ENCODE measurements around the gene OR2A14. TPM values are rescaled to one million over a fixed set of nuclear protein-coding genes. Genes with fewer than 3 reads are reported as not detected.
"Not testable (repeated sequence)": the region's sequence is repeated elsewhere in the genome, so short reads cannot be mapped to it uniquely, and the experiment has no call there.

The OR2A14 gene, protein sequence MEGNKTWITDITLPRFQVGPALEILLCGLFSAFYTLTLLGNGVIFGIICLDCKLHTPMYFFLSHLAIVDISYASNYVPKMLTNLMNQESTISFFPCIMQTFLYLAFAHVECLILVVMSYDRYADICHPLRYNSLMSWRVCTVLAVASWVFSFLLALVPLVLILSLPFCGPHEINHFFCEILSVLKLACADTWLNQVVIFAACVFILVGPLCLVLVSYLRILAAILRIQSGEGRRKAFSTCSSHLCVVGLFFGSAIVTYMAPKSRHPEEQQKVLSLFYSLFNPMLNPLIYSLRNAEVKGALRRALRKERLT
- not detected in 2 replicates for total RNA-seq (2014; rRNA removed; shearing (Covaris generic); ENCODE audit: low replicate concordance)

DNA sequence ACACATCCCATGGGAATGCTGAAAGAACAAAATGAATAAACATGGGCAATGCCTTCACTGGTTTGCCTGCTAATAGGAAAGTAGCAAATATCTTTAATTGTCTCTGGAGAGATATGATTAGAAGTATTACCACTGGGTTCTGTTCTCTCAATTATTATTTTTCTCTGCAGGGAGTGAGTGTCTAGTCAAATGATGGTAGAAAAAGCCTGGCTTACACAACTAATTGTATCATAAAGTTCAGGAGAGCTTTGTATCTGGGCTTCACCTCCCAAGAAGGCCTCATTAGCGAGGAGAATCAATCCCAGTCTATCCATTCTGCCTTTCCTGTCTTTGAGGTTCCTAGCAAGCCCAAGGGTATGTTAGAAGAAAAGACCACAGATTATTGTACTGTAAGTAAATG, at the start of gene OR2A14:
TSS of gene OR2A14 (plus strand) at position 301 of the 400 bp plus-strand sequence. CDS start 5,937 bp downstream, outside the sequence.
- Histone ChIP-seq H3K36me3 (no peaks in the 10 kb centered on the region), H3K9me3 (no peaks in the 10 kb centered on the region), H3K4me3 (no peak within 1 kb of the TSS), H3K27me3 (no peaks in the 10 kb centered on the region)
- no peak for DNase-seq

GRCh38 chr7:144074374-144074773, 48.6 kb upstream of the OR2A14 start:
- no peaks in the 10 kb centered on the region for H3K9me3 ChIP-seq
- no peaks in the 10 kb centered on the region for H3K36me3 ChIP-seq
- DNase-seq = no peak
- no peaks in the 10 kb centered on the region for H3K27me3 ChIP-seq
- H3K4me3 ChIP-seq = no peak overlapping the region

DNA sequence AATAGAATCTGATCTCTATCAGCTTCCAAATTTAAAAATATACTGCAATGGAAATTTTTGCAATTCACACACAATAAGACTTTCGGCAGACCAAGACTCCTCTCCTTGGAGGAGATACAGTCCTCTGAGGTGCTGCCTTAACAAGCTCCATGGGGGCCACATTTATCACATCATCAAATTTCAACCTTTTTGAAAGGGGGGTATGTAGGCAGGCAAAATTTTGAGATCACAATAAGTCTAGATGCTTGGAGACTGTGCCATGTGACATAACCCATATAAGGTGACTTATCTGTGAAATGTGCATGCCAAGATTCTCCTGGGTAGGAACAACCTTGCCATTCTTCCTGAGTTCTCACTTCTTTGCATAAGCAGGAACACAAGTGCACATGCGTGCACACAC, 37.0 kb upstream of the OR2A14 start, which contains the start of gene OR2A12:
TSS of gene OR2A12 (plus strand) at position 301 of the 400 bp plus-strand sequence. CDS start 8,830 bp downstream, outside the sequence.
- Histone ChIP-seq H3K4me3 (no peak within 1 kb of the TSS), H3K9me3 (no peaks in the 10 kb centered on the region), H3K36me3 (no peaks in the 10 kb centered on the region), H3K27me3 (no peaks in the 10 kb centered on the region)
- no peak for DNase-seq

DNA sequence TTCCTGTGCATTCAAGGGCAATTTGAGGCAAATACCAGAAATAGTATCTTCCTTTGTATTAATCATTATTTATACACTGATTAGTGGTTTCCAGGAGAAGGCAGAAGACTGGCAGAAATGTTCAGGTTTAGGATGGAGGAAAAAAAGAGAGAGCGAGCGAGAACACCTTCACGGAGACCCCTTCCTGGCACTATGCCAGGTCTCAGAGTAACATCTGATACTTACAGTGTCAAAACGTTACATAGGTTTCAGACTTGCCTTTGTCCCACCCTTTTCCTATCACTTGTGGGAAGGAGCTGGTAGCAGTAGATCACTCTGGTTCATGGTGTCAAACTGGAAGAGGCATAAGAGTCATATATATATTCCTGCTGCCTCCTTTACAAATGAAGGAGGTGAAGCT, 36.2 kb upstream of the OR2A14 start:
- Histone ChIP-seq H3K27me3 (no peaks in the 10 kb centered on the region), H3K36me3 (no peaks in the 10 kb centered on the region), H3K4me3 (no peak overlapping the region), H3K9me3 (no peaks in the 10 kb centered on the region)
- DNase-seq = no peak

- no peak for DNase-seq
- Histone ChIP-seq H3K36me3 (no peaks in the 10 kb centered on the region), H3K27me3 (no peaks in the 10 kb centered on the region), H3K4me3 (no peak overlapping the region), H3K9me3 (no peaks in the 10 kb centered on the region)
Observed at GRCh38 chr7:144087230-144087629, 35.7 kb upstream of the OR2A14 start.

DNA sequence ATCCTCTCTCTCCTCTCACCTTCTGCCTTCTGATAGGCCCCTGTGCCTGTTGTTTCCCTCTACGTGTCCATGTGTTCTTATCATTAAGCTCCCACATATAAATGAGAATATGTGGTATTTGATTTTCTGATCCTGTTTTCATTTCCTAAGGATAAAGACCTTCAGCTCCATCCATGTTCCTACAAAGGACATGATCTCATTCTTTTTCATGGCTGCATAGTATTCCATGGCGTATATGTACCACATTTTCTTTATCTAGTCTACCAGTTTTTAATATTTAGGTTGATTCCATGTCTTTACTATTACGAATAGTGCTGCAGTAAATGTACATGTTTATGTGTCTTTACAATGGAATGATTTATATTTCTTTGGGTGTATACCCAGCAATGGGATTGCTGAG, 32.3 kb upstream of the OR2A14 start:
- H3K27me3 ChIP-seq = no peaks in the 10 kb centered on the region
- H3K4me3 ChIP-seq = no peak overlapping the region
- DNase-seq = no peak
- no peaks in the 10 kb centered on the region for H3K36me3 ChIP-seq
- H3K9me3 ChIP-seq = no peaks in the 10 kb centered on the region

GRCh38 chr7:144098776-144099175, 24.2 kb upstream of the OR2A14 start:
- Histone ChIP-seq H3K4me3 (no peak overlapping the region), H3K9me3 (no peaks in the 10 kb centered on the region), H3K36me3 (no peaks in the 10 kb centered on the region), H3K27me3 (no peaks in the 10 kb centered on the region)
- DNase-seq = no peak

DNA sequence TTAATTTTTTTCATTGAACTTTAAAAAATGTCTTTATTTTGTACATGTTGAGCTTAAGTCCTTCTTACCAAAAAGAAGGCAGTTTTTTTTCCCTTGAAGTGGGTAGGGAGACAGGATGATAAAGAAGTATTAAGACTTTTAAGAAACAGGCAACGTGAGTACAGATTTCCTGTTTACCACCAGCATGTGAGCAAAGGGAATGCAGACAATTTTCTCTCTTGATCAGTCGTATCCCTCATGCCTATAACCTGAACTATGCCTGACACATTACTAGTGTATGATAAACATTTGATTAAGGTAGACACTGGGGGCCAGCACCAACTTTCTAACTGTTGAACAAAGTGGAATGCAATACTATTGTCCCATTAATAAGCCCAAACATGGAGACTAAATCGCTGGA, 22.4 kb upstream of the OR2A14 start:
- no peaks in the 10 kb centered on the region for H3K9me3 ChIP-seq
- H3K4me3 ChIP-seq = no peak overlapping the region
- no peak for DNase-seq
- no peaks in the 10 kb centered on the region for H3K36me3 ChIP-seq
- no peaks in the 10 kb centered on the region for H3K27me3 ChIP-seq

GRCh38 chr7:144102041-144102440, 20.9 kb upstream of the OR2A14 start:
- Histone ChIP-seq H3K27me3 (no peaks in the 10 kb centered on the region), H3K9me3 (no peaks in the 10 kb centered on the region), H3K4me3 (no peak overlapping the region), H3K36me3 (no peaks in the 10 kb centered on the region)
- no peak for DNase-seq

GRCh38 chr7:144105211-144105610, 17.8 kb upstream of the OR2A14 start:
- Histone ChIP-seq H3K4me3 (no peak overlapping the region), H3K9me3 (no peaks in the 10 kb centered on the region), H3K36me3 (no peaks in the 10 kb centered on the region), H3K27me3 (no peaks in the 10 kb centered on the region)
- no peak for DNase-seq

- H3K4me3 ChIP-seq = no peak within 1 kb of the TSS
- no peaks in the 10 kb centered on the region for H3K27me3 ChIP-seq
- H3K9me3 ChIP-seq = no peaks in the 10 kb centered on the region
- no peak for DNase-seq
- H3K36me3 ChIP-seq = no peaks in the 10 kb centered on the region
Observed at GRCh38 chr7:144109283-144109682, 13.7 kb upstream of the OR2A14 start, which contains the start of gene OR2A2. Gene OR2A2 (plus strand): TSS chr7:144109583. CDS start chr7:144109583, 0 bp downstream.

DNA sequence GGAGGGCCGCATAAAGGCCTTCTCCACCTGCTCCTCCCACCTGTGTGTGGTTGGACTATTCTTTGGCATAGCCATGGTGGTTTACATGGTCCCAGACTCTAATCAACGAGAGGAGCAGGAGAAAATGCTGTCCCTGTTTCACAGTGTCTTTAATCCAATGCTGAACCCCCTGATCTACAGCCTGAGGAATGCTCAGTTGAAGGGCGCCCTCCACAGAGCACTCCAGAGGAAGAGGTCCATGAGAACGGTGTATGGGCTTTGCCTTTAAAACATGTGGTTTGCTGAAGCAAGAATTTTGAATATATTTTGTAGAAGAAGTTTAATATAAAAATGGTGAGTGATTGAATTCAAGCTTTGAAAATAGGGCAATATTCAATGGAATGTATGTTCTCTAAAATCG, 12.7 kb upstream of the OR2A14 start:
- no peak overlapping the region for H3K4me3 ChIP-seq
- no peaks in the 10 kb centered on the region for H3K27me3 ChIP-seq
- no peak for DNase-seq
- H3K36me3 ChIP-seq = no peaks in the 10 kb centered on the region
- H3K9me3 ChIP-seq = no peaks in the 10 kb centered on the region

DNA sequence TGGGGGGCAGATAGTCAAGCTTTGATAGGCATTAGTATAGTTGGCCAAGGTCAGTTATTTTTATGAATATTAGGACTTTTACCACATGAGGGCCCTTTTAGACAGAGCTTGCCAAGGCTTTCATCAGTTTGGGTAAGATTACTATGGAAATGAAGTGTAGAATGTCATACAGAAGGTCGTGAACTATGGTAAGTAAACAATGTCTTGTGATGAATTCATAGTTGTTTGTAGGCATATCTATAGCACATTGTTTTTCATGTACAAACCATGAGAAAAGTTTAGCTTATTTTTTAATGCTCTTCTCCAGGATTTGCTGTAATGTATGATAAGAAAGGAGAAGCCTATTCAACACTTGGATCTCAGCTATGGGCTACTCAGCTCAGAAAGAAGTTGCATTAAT, 9.3 kb upstream of the OR2A14 start:
- Histone ChIP-seq H3K27me3 (no peaks in the 10 kb centered on the region), H3K9me3 (no peaks in the 10 kb centered on the region), H3K4me3 (no peak overlapping the region), H3K36me3 (no peaks in the 10 kb centered on the region)
- no peak for DNase-seq

GRCh38 chr7:144118341-144118740, 4.6 kb upstream of the OR2A14 start:
- no peaks in the 10 kb centered on the region for H3K27me3 ChIP-seq

GRCh38 chr7:144127714-144128334, 4.8 kb downstream of the OR2A14 start:
- no peaks in the 10 kb centered on the region for H3K36me3 ChIP-seq
- no peaks in the 10 kb centered on the region for H3K27me3 ChIP-seq
- no peaks in the 10 kb centered on the region for H3K9me3 ChIP-seq
- peak; percentile 61 for DNase-seq
- H3K4me3 ChIP-seq = no peak overlapping the region

More at GRCh38 chr7:144118341-144118740, 4.6 kb upstream of the OR2A14 start:
- DNase-seq = no peak
- no peak overlapping the region for H3K4me3 ChIP-seq
- no peaks in the 10 kb centered on the region for H3K9me3 ChIP-seq
- no peaks in the 10 kb centered on the region for H3K36me3 ChIP-seq

- H3K36me3 ChIP-seq, H3K9me3 ChIP-seq, DNase-seq: not testable (repeated sequence)
Observed at GRCh38 chr7:144129601-144130000, 6.6 kb downstream of the OR2A14 start.

GRCh38 chr7:144130730-144131129, 7.8 kb downstream of the OR2A14 start:
- Histone ChIP-seq H3K36me3 (no peaks in the 10 kb centered on the region), H3K9me3 (no peaks in the 10 kb centered on the region), H3K4me3 (no peak overlapping the region), H3K27me3 (no peaks in the 10 kb centered on the region)
- DNase-seq = no peak

More at GRCh38 chr7:144129601-144130000, 6.6 kb downstream of the OR2A14 start:
- H3K27me3 ChIP-seq, H3K4me3 ChIP-seq: not testable (repeated sequence)

- DNase-seq = no peak
- Histone ChIP-seq H3K9me3 (no peaks in the 10 kb centered on the region), H3K36me3 (no peaks in the 10 kb centered on the region), H3K27me3 (no peaks in the 10 kb centered on the region), H3K4me3 (no peak overlapping the region)
Observed at GRCh38 chr7:144132262-144132661, 9.3 kb downstream of the OR2A14 start.

Data from MG63 (cell line).